Measurements from ENCODE around the gene NCAPG2. TPM values are rescaled to one million over a fixed set of nuclear protein-coding genes. Genes with fewer than 3 reads are reported as not detected.

NCAPG2 gene
- total RNA-seq, 4 donors from 2014 or later: 7.3 to 23.1 (median 13.7) TPM

- peaks cover 0 to 5% (median 0%) of the 10 kb centered on the region in 3 donors for H3K9me3 ChIP-seq
- H3K36me3 ChIP-seq: no peaks in the 10 kb centered on the region
- intact Hi-C loops (cut with DNase I): loop anchor here (10.0 kb wide), 1 partner anchor 55 kb away; no protein-coding TSS in a partner anchor
- H3K4me3 ChIP-seq: no peak overlapping the region
- no peak for DNase-seq
- 81 to 91% methylated on average over 10 to 12 of the region's 12 CpGs for WGBS, 2 donors
- H3K27ac ChIP-seq: no peak overlapping the region
- no peak for TF ChIP-seq POLR2A (IDR thresholded peaks at IDR 0.05)
- TF ChIP-seq CTCF (IDR thresholded peaks at IDR 0.05): no peak
- H3K27me3 ChIP-seq: peaks cover 0 to 49% (median 11%) of the 10 kb centered on the region in 4 donors
- peaks cover 15 to 27% (median 16%) of the 10 kb centered on the region in 3 donors for H3K4me1 ChIP-seq
These were observed 114.4 kb downstream of the NCAPG2 start for GRCh38 chr7:158590181-158590530.

GRCh38 chr7:158589653-158590052, 115.0 kb downstream of the NCAPG2 start:
- Histone ChIP-seq H3K27ac (no peak overlapping the region), H3K4me1 (peaks cover 15 to 27% (median 16%) of the 10 kb centered on the region in 3 donors), H3K9me3 (peaks cover 0 to 5% (median 0%) of the 10 kb centered on the region in 3 donors), H3K27me3 (peaks cover 0 to 54% (median 12%) of the 10 kb centered on the region in 4 donors), H3K36me3 (no peaks in the 10 kb centered on the region), H3K4me3 (no peak overlapping the region)
- WGBS, 2 donors: 36 to 55% methylated on average over 1 of the region's 1 CpG
- TF ChIP-seq CTCF (IDR thresholded peaks at IDR 0.05): no peak
- TF ChIP-seq POLR2A (IDR thresholded peaks at IDR 0.05): no peak
- intact Hi-C loops (cut with DNase I): loop anchor here (10.0 kb wide), 1 partner anchor 55 kb away; no protein-coding TSS in a partner anchor
- DNase-seq: no peak

GRCh38 chr7:158588878-158589442, 115.6 kb downstream of the NCAPG2 start:
- H3K27ac ChIP-seq: no peak overlapping the region
- no peak for TF ChIP-seq POLR2A (IDR thresholded peaks at IDR 0.05)
- intact Hi-C loops (cut with DNase I): no loop called here
- WGBS, 2 donors: 32 to 77% methylated on average over 2 to 11 of the region's 16 CpGs
- DNase-seq: no peak
- H3K4me3 ChIP-seq: no peak overlapping the region
- H3K4me1 ChIP-seq: peaks cover 15 to 27% (median 16%) of the 10 kb centered on the region in 3 donors
- peaks cover 0 to 5% (median 0%) of the 10 kb centered on the region in 3 donors for H3K9me3 ChIP-seq
- no peaks in the 10 kb centered on the region for H3K36me3 ChIP-seq
- peaks cover 0 to 61% (median 12%) of the 10 kb centered on the region in 4 donors for H3K27me3 ChIP-seq

- Histone ChIP-seq H3K4me3 (peak overlapping the region; percentile 19 to 51 (median 36)), H3K27ac (no peak overlapping the region), H3K4me1 (peaks cover 15 to 27% (median 16%) of the 10 kb centered on the region in 3 donors), H3K36me3 (no peaks in the 10 kb centered on the region), H3K9me3 (peaks cover 0 to 5% (median 0%) of the 10 kb centered on the region in 3 donors), H3K27me3 (peaks cover 0 to 68% (median 12%) of the 10 kb centered on the region in 4 donors)
- intact Hi-C loops (cut with DNase I): no loop called here
- no peak for DNase-seq
- 34 to 76% methylated on average over 5 to 6 of the region's 63 CpGs for WGBS, 2 donors
- TF ChIP-seq CTCF (IDR thresholded peaks at IDR 0.05): no peak
- TF ChIP-seq POLR2A (IDR thresholded peaks at IDR 0.05): no peak
These were observed 116.3 kb downstream of the NCAPG2 start for GRCh38 chr7:158588085-158588877.

- peaks cover 0 to 77% (median 12%) of the 10 kb centered on the region in 4 donors for H3K27me3 ChIP-seq
These were observed 117.2 kb downstream of the NCAPG2 start, which contains the start of gene PTPRN2 for GRCh38 chr7:158587162-158588084. Gene PTPRN2 (minus strand): TSS chr7:158587823.

More at GRCh38 chr7:158587162-158588084, 117.2 kb downstream of the NCAPG2 start, which contains the start of gene PTPRN2:
- TF ChIP-seq POLR2A (IDR thresholded peaks at IDR 0.05) (no peak), CTCF (IDR thresholded peaks at IDR 0.05) (no peak)
- WGBS, 2 donors: no CpG with 5 or more reads among the region's 110 CpGs
- Histone ChIP-seq H3K9me3 (no peaks in the 10 kb centered on the region), H3K4me1 (peaks cover 15 to 27% (median 16%) of the 10 kb centered on the region in 3 donors), H3K36me3 (no peaks in the 10 kb centered on the region), H3K4me3 (peak within 1 kb of the TSS; percentile 21 to 59 (median 36)), H3K27ac (no peak within 1 kb of the TSS)
- DNase-seq: no peak
- intact Hi-C loops (cut with DNase I): no loop called here
